Esophagus (tissue), 2 donors: Measurements from ENCODE around the gene ANGEL2. TPM values are rescaled to one million over a fixed set of nuclear protein-coding genes. Genes with fewer than 3 reads are reported as not detected.

Source experiments
- H3K27ac ChIP-seq, 2 donors: one replicate each; pipeline ENCODE4 v1.5.1; 2013; ENCODE audit warnings: low read depth in 2 of 2, mild to moderate bottlenecking in 2 of 2, inconsistent platforms in 1 of 2, low read length in 1 of 2, moderate library complexity in 1 of 2
- H3K27me3 ChIP-seq, 2 donors: one replicate each; pipeline ENCODE4 v1.6.1; 2013; ENCODE audit warnings: low read length in 2 of 2, control low read depth in 1 of 2, mild to moderate bottlenecking in 1 of 2; ENCODE audit not compliant: insufficient read depth in 2 of 2, control insufficient read depth in 1 of 2
- H3K36me3 ChIP-seq, 2 donors: one replicate each; pipeline ENCODE4 v1.6.1; 2013; ENCODE audit warnings: low read length in 1 of 2; ENCODE audit not compliant: control insufficient read depth in 2 of 2, insufficient read depth in 2 of 2
- H3K4me1 ChIP-seq, 2 donors: one replicate each; pipeline ENCODE4 v1.6.1; 2013; ENCODE audit warnings: low read length in 1 of 2; ENCODE audit not compliant: control insufficient read depth in 2 of 2, insufficient read depth in 2 of 2
- H3K4me3 ChIP-seq, 2 donors: one replicate each; pipeline ENCODE4 v1.5.1; 2013; ENCODE audit warnings: low read length in 2 of 2, mild to moderate bottlenecking in 2 of 2, low read depth in 1 of 2, moderate library complexity in 1 of 2
- H3K9me3 ChIP-seq, 2 donors: one replicate each; pipeline ENCODE4 v1.6.1; 2013; ENCODE audit warnings: mild to moderate bottlenecking in 2 of 2, low read depth in 1 of 2, low read length in 1 of 2, moderate library complexity in 1 of 2; ENCODE audit not compliant: control insufficient read depth in 2 of 2, insufficient read depth in 1 of 2
- WGBS, 2 donors: extraction: QIAGEN DNeasy Blood & Tissue Kit; methylation state at CpG; one replicate each; pipeline ENCODE4 v1.1.7; 2013; 5-methylcytosine and 5-hydroxymethylcytosine counted together
- polyA plus RNA-seq, 2 donors: library from polyadenylated mRNA; stranded (reverse); fragments of 200-250 nt; gene quantifications; one replicate each; pipeline ENCODE4 v1.2.3, GENCODE V29; 2013
- donor health status: healthy with polysubstance abuse.
- donor health status: Bipolar disorder and iron deficiency.

ANGEL2 gene
- polyA plus RNA-seq, 2 donors: 8.2 to 10.7 TPM

DNA sequence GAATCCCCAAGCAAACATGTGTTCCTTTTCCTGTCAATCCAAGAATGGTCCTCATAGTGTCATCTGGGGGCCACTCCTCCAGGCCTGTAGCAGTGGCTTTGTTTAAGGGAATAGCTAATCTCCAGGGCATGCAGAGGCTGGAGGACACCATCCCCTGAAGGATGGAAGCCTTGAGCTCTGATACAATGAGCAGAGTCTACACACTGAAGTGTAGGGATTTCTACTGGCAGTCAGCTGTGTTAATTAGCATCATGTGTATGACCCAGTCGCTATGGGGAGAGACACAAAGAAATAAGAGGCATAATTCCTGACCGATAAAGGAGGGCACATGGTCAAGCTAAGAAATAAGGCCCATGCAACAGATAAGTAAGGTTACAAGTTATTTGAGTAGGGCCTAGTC is 29.1 kb downstream of the ANGEL2 start:
- no peaks in the 10 kb centered on the region for H3K36me3 ChIP-seq
- no peaks in the 10 kb centered on the region for H3K27me3 ChIP-seq
- H3K4me3 ChIP-seq: no peak overlapping the region
- 89 to 90% methylated on average over 2 of the region's 2 CpGs for WGBS, 2 donors
- H3K4me1 ChIP-seq: peaks cover 0 to 5% of the 10 kb centered on the region in 2 donors
- no peak overlapping the region for H3K27ac ChIP-seq
- no peaks in the 10 kb centered on the region for H3K9me3 ChIP-seq

GRCh38 chr1:212984522-212985291 is 31.0 kb downstream of the ANGEL2 start:
- H3K27me3 ChIP-seq: no peaks in the 10 kb centered on the region
- WGBS, 2 donors: 88 to 96% methylated on average over 6 of the region's 6 CpGs

GRCh38 chr1:212983482-212983881 is 32.2 kb downstream of the ANGEL2 start:
- WGBS, 2 donors: 91 to 93% methylated on average over 3 of the region's 3 CpGs
- Histone ChIP-seq H3K27ac (no peak overlapping the region), H3K27me3 (no peaks in the 10 kb centered on the region), H3K9me3 (no peaks in the 10 kb centered on the region), H3K4me1 (peaks cover 2 to 12% of the 10 kb centered on the region in 2 donors), H3K4me3 (no peak overlapping the region), H3K36me3 (no peaks in the 10 kb centered on the region)

More at GRCh38 chr1:212984522-212985291, 31.0 kb downstream of the ANGEL2 start:
- Histone ChIP-seq H3K9me3 (no peaks in the 10 kb centered on the region), H3K4me3 (no peak overlapping the region), H3K4me1 (peaks cover 2 to 12% of the 10 kb centered on the region in 2 donors), H3K36me3 (no peaks in the 10 kb centered on the region), H3K27ac (no peak overlapping the region)

GRCh38 chr1:212982430-212983152 is 33.1 kb downstream of the ANGEL2 start:
- Histone ChIP-seq H3K4me3 (no peak overlapping the region), H3K27me3 (no peaks in the 10 kb centered on the region), H3K4me1 (peaks cover 2 to 12% of the 10 kb centered on the region in 2 donors), H3K27ac (no peak overlapping the region), H3K36me3 (no peaks in the 10 kb centered on the region), H3K9me3 (no peaks in the 10 kb centered on the region)
- WGBS, 2 donors: 48 to 58% methylated on average over 6 of the region's 6 CpGs

DNA sequence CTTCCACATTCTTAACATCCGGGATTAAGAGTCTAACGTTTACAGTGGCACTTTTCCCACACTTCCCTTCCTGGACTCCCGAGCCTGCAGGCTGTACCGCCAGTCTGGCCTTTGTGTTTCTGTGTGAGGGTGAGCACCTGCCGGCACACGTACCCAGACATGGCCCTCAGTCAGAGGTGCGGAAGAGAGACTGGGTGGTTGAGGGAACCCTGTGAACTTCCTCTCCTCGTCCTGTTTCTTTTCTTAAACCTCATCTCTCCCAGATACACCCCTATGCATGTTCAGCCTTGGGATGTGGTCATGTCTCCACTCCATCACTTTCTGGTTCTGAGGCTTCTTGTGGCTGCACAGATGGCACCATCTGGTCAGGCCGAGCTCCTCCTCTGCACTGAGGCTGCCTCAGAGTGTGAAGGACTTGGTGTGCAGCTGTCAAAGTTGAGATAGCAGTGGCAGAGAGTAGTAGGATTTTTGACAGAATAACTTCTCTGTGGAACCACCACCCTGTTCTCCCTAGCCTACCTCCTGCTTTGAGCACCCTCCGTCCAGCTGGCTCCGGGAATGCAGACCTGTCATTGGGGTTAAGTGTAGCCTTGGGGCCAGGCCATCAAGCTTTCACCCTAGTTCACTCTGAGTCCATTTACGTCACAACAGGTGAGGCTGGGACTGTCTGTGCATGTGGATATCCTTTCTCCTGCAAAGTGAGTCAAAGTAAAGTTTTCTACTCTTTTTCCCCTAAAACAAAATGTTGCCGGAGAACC is 33.9 kb downstream of the ANGEL2 start:
- 42 to 44% methylated on average over 13 of the region's 13 CpGs for WGBS, 2 donors
- peak overlapping the region in 1 of 2 donors; percentile 2 for H3K27ac ChIP-seq
- peaks cover 2 to 12% of the 10 kb centered on the region in 2 donors for H3K4me1 ChIP-seq
- H3K9me3 ChIP-seq: no peaks in the 10 kb centered on the region
- no peaks in the 10 kb centered on the region for H3K27me3 ChIP-seq
- H3K36me3 ChIP-seq: no peaks in the 10 kb centered on the region
- H3K4me3 ChIP-seq: no peak overlapping the region

- Histone ChIP-seq H3K27ac (peak overlapping the region; percentile 35 to 47), H3K4me3 (no peak overlapping the region), H3K4me1 (peaks cover 2 to 12% of the 10 kb centered on the region in 2 donors), H3K27me3 (no peaks in the 10 kb centered on the region), H3K9me3 (no peaks in the 10 kb centered on the region), H3K36me3 (no peaks in the 10 kb centered on the region)
- WGBS, 2 donors: 26 to 36% methylated on average over 11 of the region's 11 CpGs
These were observed 34.6 kb downstream of the ANGEL2 start for GRCh38 chr1:212981025-212981495.

- Histone ChIP-seq H3K9me3 (no peaks in the 10 kb centered on the region), H3K27me3 (no peaks in the 10 kb centered on the region), H3K4me1 (peaks cover 2 to 12% of the 10 kb centered on the region in 2 donors), H3K4me3 (no peak overlapping the region), H3K27ac (peak overlapping the region; percentile 15 to 31), H3K36me3 (no peaks in the 10 kb centered on the region)
- WGBS, 2 donors: 70 to 74% methylated on average over 7 of the region's 7 CpGs
These were observed 35.4 kb downstream of the ANGEL2 start for GRCh38 chr1:212980123-212980785.

DNA sequence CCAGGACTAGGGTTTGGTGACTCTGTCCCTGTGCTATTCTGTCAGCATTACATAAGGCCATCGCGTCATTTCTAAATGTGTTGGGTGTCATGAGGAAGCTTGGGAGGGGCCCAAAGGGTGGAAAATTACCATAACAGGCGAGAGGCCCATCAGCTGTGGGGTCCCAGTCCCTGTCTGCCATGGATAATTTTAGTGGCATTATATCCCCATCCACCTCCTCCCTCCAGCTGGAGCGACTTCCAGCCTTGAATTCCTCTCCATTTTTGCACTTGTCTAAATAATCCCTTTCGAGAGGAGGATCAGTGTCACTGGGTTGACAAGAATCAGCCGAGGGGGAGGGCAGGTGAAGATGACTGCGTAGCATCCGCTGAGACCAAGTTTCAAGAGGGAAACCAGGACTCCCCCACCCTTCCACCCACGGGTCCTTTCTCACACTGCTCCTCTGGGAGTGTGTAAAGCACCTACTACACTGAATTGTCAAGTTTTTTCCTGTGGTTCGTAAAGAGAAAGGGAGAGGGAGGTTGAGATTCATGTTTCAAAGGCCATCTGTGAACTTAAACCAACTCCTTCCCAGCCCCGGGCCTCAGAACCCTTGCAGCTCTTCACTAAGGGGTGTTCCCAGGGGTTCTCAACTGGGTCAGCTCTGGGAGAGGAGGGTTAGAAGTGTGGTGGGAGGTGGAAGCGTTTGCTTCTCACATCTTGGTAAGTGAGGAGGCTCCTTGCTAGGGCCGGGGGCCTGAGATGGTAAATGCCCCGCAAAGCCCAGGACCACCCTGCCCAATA is 36.1 kb downstream of the ANGEL2 start:
- Histone ChIP-seq H3K27ac (peak overlapping the region; percentile 15 to 31), H3K4me1 (peaks cover 2 to 12% of the 10 kb centered on the region in 2 donors), H3K9me3 (no peaks in the 10 kb centered on the region), H3K36me3 (no peaks in the 10 kb centered on the region), H3K4me3 (no peak overlapping the region), H3K27me3 (no peaks in the 10 kb centered on the region)
- WGBS, 2 donors: 79 to 85% methylated on average over 14 of the region's 14 CpGs
